Measurements from ENCODE around the gene PGAP3.
A peak's percentile ranks its signal among the peaks of the same experiment; 100 is the strongest.

Gene PGAP3

GRCh38 chr17:39687546-39688474 lies at the start of gene PGAP3:
Gene PGAP3 (minus strand): TSS chr17:39688057. CDS start chr17:39688014, 43 bp downstream.
- H3K9me3 Mint-ChIP-seq = no peaks in the 10 kb centered on the region
- peaks cover 22% of the 10 kb centered on the region for H3K4me1 Mint-ChIP-seq
- no peak for TF ChIP-seq CTCF (IDR thresholded peaks at IDR 0.05; ENCODE audit: unreplicated experiment in 3 of 3)
- H3K4me3 Mint-ChIP-seq = peak within 1 kb of the TSS; percentile 89 to 97 (median 97)
- peaks cover 25% of the 10 kb centered on the region for H3K36me3 Mint-ChIP-seq (ENCODE audit: low read depth)
- H3K27ac Mint-ChIP-seq = peak within 1 kb of the TSS; percentile 95 to 99 (median 97)
- H3K27me3 Mint-ChIP-seq (ENCODE audit: low read depth) = peaks cover 3% of the 10 kb centered on the region

GRCh38 chr17:39737206-39737759 lies 49.4 kb upstream of the PGAP3 start:
- no peak for TF ChIP-seq CTCF (IDR thresholded peaks at IDR 0.05; ENCODE audit: unreplicated experiment in 3 of 3)
- peak overlapping the region; percentile 62 to 92 (median 84) for H3K27ac Mint-ChIP-seq
- peaks cover 20% of the 10 kb centered on the region for H3K4me1 Mint-ChIP-seq
- no peaks in the 10 kb centered on the region for H3K9me3 Mint-ChIP-seq
- H3K36me3 Mint-ChIP-seq (ENCODE audit: low read depth) = no peaks in the 10 kb centered on the region
- H3K27me3 Mint-ChIP-seq (ENCODE audit: low read depth) = peaks cover 61% of the 10 kb centered on the region
- peak overlapping the region; percentile 70 to 84 (median 77) for H3K4me3 Mint-ChIP-seq

- Mint-ChIP-seq H3K4me1 (peaks cover 20% of the 10 kb centered on the region), H3K36me3 (ENCODE audit: low read depth) (no peaks in the 10 kb centered on the region), H3K27me3 (ENCODE audit: low read depth) (peaks cover 60% of the 10 kb centered on the region), H3K27ac (peak overlapping the region in 1 of 3 experiments; percentile 74), H3K9me3 (no peaks in the 10 kb centered on the region), H3K4me3 (peak overlapping the region in 2 of 3 experiments; percentile 40 to 52)
- TF ChIP-seq CTCF (IDR thresholded peaks at IDR 0.05; ENCODE audit: unreplicated experiment in 3 of 3) = no peak
Observed at GRCh38 chr17:39736319-39737165, 48.7 kb upstream of the PGAP3 start.

- Mint-ChIP-seq H3K27ac (peak overlapping the region in 2 of 3 experiments; percentile 28 to 34), H3K27me3 (ENCODE audit: low read depth) (peaks cover 53% of the 10 kb centered on the region), H3K4me3 (peak overlapping the region in 1 of 3 experiments; percentile 11), H3K4me1 (peaks cover 17% of the 10 kb centered on the region), H3K36me3 (ENCODE audit: low read depth) (no peaks in the 10 kb centered on the region), H3K9me3 (no peaks in the 10 kb centered on the region)
- TF ChIP-seq CTCF (IDR thresholded peaks at IDR 0.05; ENCODE audit: unreplicated experiment in 3 of 3) = no peak
Observed at GRCh38 chr17:39735882-39736281, 48.0 kb upstream of the PGAP3 start.

- Mint-ChIP-seq H3K36me3 (ENCODE audit: low read depth) (peaks cover 3% of the 10 kb centered on the region), H3K4me1 (peaks cover 14% of the 10 kb centered on the region), H3K27me3 (ENCODE audit: low read depth) (peaks cover 22% of the 10 kb centered on the region), H3K27ac (no peak overlapping the region), H3K4me3 (peak overlapping the region; percentile 56 to 78 (median 77)), H3K9me3 (no peaks in the 10 kb centered on the region)
- no peak for TF ChIP-seq CTCF (IDR thresholded peaks at IDR 0.05; ENCODE audit: unreplicated experiment in 3 of 3)
Observed at GRCh38 chr17:39732586-39732985, 44.7 kb upstream of the PGAP3 start.
